Measurements from ENCODE around the gene FAM180B. TPM values are rescaled to one million over a fixed set of nuclear protein-coding genes. Genes with fewer than 3 reads are reported as not detected.
"Not testable (repeated sequence)": the region's sequence is repeated elsewhere in the genome, so short reads cannot be mapped to it uniquely, and the experiment has no call there.

FAM180B gene
- total RNA-seq, 1 donor = not detected

GRCh38 chr11:47626234-47626633 lies 39.8 kb downstream of the FAM180B start:
- H3K4me3 ChIP-seq (ENCODE audit: low read depth, low read length) = no peak overlapping the region
- DNase-seq (ENCODE audit: low read depth) = no peak
- TF ChIP-seq, protein P1, sequence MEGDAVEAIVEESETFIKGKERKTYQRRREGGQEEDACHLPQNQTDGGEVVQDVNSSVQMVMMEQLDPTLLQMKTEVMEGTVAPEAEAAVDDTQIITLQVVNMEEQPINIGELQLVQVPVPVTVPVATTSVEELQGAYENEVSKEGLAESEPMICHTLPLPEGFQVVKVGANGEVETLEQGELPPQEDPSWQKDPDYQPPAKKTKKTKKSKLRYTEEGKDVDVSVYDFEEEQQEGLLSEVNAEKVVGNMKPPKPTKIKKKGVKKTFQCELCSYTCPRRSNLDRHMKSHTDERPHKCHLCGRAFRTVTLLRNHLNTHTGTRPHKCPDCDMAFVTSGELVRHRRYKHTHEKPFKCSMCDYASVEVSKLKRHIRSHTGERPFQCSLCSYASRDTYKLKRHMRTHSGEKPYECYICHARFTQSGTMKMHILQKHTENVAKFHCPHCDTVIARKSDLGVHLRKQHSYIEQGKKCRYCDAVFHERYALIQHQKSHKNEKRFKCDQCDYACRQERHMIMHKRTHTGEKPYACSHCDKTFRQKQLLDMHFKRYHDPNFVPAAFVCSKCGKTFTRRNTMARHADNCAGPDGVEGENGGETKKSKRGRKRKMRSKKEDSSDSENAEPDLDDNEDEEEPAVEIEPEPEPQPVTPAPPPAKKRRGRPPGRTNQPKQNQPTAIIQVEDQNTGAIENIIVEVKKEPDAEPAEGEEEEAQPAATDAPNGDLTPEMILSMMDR (IDR thresholded peaks at IDR 0.05; ENCODE audit: insufficient read depth, low read length) = no peak

DNA sequence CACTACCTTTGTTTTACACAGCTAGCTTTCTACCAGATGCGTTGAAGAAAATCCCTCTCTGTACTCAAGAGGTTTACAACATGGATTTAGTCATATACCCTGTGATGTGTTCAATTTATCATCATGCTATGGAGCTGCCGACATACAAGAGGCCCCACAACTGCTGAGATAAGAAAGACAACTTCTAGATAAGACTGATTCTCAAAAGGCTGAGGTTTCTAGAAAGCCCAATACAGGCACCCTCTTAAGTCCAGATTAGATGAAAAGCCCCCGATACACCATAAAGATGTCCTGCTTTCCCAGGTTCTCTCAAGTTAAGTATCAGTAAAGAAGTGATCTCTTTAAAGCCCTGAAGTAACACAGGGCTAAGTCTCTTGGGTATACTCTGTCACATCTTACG lies 41.5 kb downstream of the FAM180B start:
- TF ChIP-seq, protein P1 (IDR thresholded peaks at IDR 0.05; ENCODE audit: insufficient read depth, low read length) = no peak
- no peak overlapping the region for H3K4me3 ChIP-seq (ENCODE audit: low read depth, low read length)
- no peak for DNase-seq (ENCODE audit: low read depth)

DNA sequence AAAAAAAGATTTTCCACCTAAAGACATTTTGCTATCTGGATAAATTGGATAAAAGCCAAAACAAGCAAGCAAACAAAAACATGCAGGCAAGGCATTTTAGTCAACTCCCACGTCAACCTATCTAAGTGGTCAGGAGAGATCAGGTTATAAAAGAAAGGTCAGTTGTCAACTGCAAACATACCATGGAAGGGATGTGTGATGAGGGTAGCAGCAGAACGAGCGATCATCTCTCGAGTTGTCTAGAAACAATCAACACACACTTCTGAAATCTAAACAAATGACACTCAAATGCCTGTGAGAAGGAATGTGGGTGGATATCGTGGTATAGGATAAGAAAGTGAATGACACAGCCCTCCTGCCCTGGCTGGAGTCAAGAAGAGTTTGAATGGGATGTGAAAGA lies 45.0 kb downstream of the FAM180B start:
- TF ChIP-seq, protein P1 (IDR thresholded peaks at IDR 0.05; ENCODE audit: insufficient read depth, low read length) = no peak
- H3K4me3 ChIP-seq (ENCODE audit: low read depth, low read length) = no peak overlapping the region
- no peak for DNase-seq (ENCODE audit: low read depth)

DNA sequence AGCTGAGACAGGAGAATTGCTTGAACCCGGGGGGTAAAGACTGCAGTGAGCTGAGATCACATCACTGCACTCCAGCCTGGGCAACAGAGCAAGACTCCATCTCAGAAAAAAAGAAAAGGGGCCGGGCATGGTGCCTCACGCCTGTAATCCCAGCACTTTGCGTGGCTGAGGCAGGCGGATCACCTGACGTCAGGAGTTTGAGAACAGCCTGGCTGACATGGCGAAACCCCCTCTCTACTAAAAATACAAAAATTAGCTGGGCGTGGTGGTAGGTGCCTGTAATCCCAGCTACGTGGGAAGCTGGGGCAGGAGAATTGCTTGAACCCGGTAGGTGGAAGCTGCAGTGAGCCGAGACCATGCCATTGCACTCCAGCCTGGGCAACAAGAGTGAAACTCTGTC lies 49.9 kb downstream of the FAM180B start:
- H3K4me3 ChIP-seq (ENCODE audit: low read depth, low read length); DNase-seq (ENCODE audit: low read depth): not testable (repeated sequence)

Small RNA genes lying within 50 kb of the gene (small RNA-seq; reads per million reads assigned to genes)
- gene RN7SL652P (not detected), gene RNU5E-10P (not detected)

Other genes starting within 250 kb of the FAM180B start
- not detected in 2 replicates for gene MYBPC3, start 234.0 kb upstream of the FAM180B start, total RNA-seq (ENCODE audit: low replicate concordance)
- not detected in 2 replicates for gene SPI1, start 208.1 kb upstream of the FAM180B start, total RNA-seq (ENCODE audit: low replicate concordance)
- 28.5 and 47.5 TPM in 2 replicates for gene SLC39A13, start 178.1 kb upstream of the FAM180B start, total RNA-seq (ENCODE audit: low replicate concordance)
- 52.3 and 128 TPM in 2 replicates for gene PSMC3, start 160.2 kb upstream of the FAM180B start, total RNA-seq (ENCODE audit: low replicate concordance)
- gene RAPSN, start 137.5 kb upstream of the FAM180B start, total RNA-seq (ENCODE audit: low replicate concordance) = 0.09 TPM in 1 of 2 replicates, not detected in the other
- gene CELF1, start 33.5 kb upstream of the FAM180B start, total RNA-seq (ENCODE audit: low replicate concordance) = 63.2 and 103 TPM in 2 replicates
- 25.6 and 44.1 TPM in 2 replicates for gene PTPMT1, start 21.1 kb upstream of the FAM180B start, total RNA-seq (ENCODE audit: low replicate concordance)
- gene KBTBD4, start 7.7 kb upstream of the FAM180B start, total RNA-seq (ENCODE audit: low replicate concordance) = 28.4 and 29.9 TPM in 2 replicates
- gene NDUFS3, start 7.6 kb upstream of the FAM180B start, total RNA-seq (ENCODE audit: low replicate concordance) = 56.5 and 157 TPM in 2 replicates
- not detected in 2 replicates for gene C1QTNF4, start 7.7 kb downstream of the FAM180B start, total RNA-seq (ENCODE audit: low replicate concordance)
- gene MTCH2, start 55.9 kb downstream of the FAM180B start, total RNA-seq (ENCODE audit: low replicate concordance) = 88.1 and 187 TPM in 2 replicates
- 0.90 and 1.4 TPM in 2 replicates for gene AGBL2, start 128.7 kb downstream of the FAM180B start, total RNA-seq (ENCODE audit: low replicate concordance)
- gene FNBP4, start 180.7 kb downstream of the FAM180B start, total RNA-seq (ENCODE audit: low replicate concordance) = 80.2 and 113 TPM in 2 replicates